ENCODE results near the gene COMP.

COMP gene

GRCh38 chr19:18795540-18795939 lies 4.4 kb upstream of the COMP start:
- H3K9me3 ChIP-seq (ENCODE audit: severe bottlenecking), result no peaks in the 10 kb centered on the region
- peak; percentile 37; the same call in 2 of the 3 replicates for ATAC-seq (ENCODE audit: low read depth)
- H3K4me1 ChIP-seq (ENCODE audit: insufficient read depth, poor library complexity, severe bottlenecking), result no peaks in the 10 kb centered on the region
- H3K4me3 ChIP-seq (ENCODE audit: severe bottlenecking), result no peak overlapping the region
- no peak overlapping the region for H3K27ac ChIP-seq (ENCODE audit: poor library complexity, severe bottlenecking)
- H3K36me3 ChIP-seq (ENCODE audit: low read depth), result no peaks in the 10 kb centered on the region
- peaks cover 20% of the 10 kb centered on the region for H3K27me3 ChIP-seq (ENCODE audit: insufficient read depth, poor library complexity, severe bottlenecking)
- no peak for TF ChIP-seq CTCF (IDR thresholded peaks at IDR 0.05; ENCODE audit: poor library complexity, severe bottlenecking)
- DNase-seq (ENCODE audit: low spot score), result no peak

DNA sequence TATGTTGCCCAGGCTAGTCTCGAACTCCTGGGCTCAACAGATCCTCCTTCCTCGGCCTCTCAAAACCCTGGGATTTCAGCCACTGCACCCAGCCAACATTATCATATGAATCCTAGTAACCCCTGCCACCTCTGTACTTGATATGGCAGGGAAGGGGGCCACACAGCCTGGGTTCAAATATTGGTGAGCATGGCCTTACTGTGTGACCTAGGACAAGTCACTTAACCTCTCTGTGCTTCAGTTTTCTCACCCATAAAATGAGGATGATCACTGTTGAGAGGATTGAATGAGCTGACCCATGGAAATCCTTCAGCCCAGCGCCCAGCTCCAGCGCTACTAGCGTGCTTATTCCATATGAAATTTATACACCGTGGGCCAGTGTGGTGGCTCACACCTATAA lies 3.6 kb upstream of the COMP start:
- Histone ChIP-seq H3K9me3 (ENCODE audit: severe bottlenecking) (no peaks in the 10 kb centered on the region), H3K36me3 (ENCODE audit: low read depth) (no peaks in the 10 kb centered on the region), H3K27me3 (ENCODE audit: insufficient read depth, poor library complexity, severe bottlenecking) (peaks cover 29% of the 10 kb centered on the region), H3K27ac (ENCODE audit: poor library complexity, severe bottlenecking) (no peak overlapping the region), H3K4me3 (ENCODE audit: severe bottlenecking) (no peak overlapping the region), H3K4me1 (ENCODE audit: insufficient read depth, poor library complexity, severe bottlenecking) (no peaks in the 10 kb centered on the region)
- ATAC-seq (ENCODE audit: low read depth), result no peak
- no peak for DNase-seq (ENCODE audit: low spot score)
- no peak for TF ChIP-seq CTCF (IDR thresholded peaks at IDR 0.05; ENCODE audit: poor library complexity, severe bottlenecking)

- peaks cover 36% of the 10 kb centered on the region for H3K27me3 ChIP-seq (ENCODE audit: insufficient read depth, poor library complexity, severe bottlenecking)
- no peak for ATAC-seq (ENCODE audit: low read depth)
- no peak for TF ChIP-seq CTCF (IDR thresholded peaks at IDR 0.05; ENCODE audit: poor library complexity, severe bottlenecking)
These were observed 2.9 kb upstream of the COMP start for GRCh38 chr19:18794029-18794313.

DNA sequence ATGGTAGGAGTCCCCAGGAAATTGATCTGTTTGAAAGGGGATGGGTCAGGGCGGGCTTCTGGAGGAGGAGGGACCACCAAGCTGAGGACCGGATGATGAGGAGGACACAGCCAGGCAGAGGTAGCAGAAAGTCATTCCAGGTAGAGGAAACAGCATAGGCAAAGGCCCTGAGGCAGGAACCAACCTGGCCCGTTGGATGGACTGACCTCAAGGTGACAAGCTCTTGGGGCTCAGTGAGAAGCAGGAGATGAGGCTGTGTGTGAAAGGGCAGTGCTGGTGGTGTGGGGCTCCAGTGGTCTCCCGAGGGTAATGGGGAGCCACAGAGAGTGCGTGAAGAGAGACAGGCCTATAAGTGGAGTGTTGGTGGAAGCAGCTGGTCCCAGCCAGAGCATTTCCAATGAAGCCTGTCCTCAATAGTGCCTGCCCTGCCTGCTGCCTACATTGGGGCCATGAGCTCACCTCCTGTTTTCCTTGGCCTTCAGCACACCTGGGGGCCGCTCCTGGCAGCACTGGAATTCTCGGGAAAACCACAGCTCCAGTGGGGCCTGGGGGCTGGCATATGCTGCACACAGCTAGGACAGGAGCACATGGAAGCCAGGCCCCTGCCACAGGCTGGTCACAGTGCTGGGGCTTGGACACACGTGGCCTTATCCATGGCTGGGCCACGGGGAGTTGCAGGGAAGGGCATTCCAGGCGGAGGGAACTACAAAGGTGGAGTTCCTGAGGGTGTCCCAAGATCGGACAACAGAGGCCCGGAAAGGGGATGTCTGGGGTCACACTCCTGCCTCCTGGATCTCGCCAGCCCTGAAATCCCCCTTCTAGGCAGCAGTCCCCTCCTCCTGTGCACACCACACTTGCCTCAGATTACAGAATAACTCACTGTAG lies 2.3 kb upstream of the COMP start:
- Histone ChIP-seq H3K4me1 (ENCODE audit: insufficient read depth, poor library complexity, severe bottlenecking) (no peaks in the 10 kb centered on the region), H3K27me3 (ENCODE audit: insufficient read depth, poor library complexity, severe bottlenecking) (peaks cover 42% of the 10 kb centered on the region), H3K4me3 (ENCODE audit: severe bottlenecking) (no peak overlapping the region), H3K9me3 (ENCODE audit: severe bottlenecking) (no peaks in the 10 kb centered on the region), H3K27ac (ENCODE audit: poor library complexity, severe bottlenecking) (no peak overlapping the region), H3K36me3 (ENCODE audit: low read depth) (no peaks in the 10 kb centered on the region)
- peak; percentile 28; the same call in 1 of the 3 replicates for ATAC-seq (ENCODE audit: low read depth)
- DNase-seq (ENCODE audit: low spot score), result no peak
- no peak for TF ChIP-seq CTCF (IDR thresholded peaks at IDR 0.05; ENCODE audit: poor library complexity, severe bottlenecking)

More at GRCh38 chr19:18794029-18794313, 2.9 kb upstream of the COMP start:
- Histone ChIP-seq H3K27ac (ENCODE audit: poor library complexity, severe bottlenecking) (no peak overlapping the region), H3K4me1 (ENCODE audit: insufficient read depth, poor library complexity, severe bottlenecking) (no peaks in the 10 kb centered on the region), H3K4me3 (ENCODE audit: severe bottlenecking) (no peak overlapping the region), H3K9me3 (ENCODE audit: severe bottlenecking) (no peaks in the 10 kb centered on the region), H3K36me3 (ENCODE audit: low read depth) (no peaks in the 10 kb centered on the region)
- DNase-seq (ENCODE audit: low spot score), result no peak

DNA sequence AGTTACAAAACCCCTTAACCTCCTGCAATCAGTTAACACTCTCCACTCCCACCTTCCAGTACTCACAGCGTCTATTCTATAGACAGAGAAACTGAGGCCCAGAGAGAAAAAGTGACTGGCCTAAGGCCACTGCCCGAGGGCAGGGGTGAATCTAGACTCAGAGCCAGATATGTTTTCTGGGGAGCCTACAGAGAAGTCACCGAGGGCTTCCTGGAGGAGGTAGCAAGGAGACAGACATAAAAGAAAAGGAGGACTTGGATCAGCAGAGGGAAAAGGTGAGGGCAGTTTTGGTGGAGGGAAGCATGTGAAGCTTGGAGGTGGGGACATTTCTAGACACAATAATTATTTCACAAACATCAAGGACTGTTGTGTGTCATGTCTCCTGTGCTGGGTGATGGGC lies 1.6 kb upstream of the COMP start:
- Histone ChIP-seq H3K36me3 (ENCODE audit: low read depth) (no peaks in the 10 kb centered on the region), H3K4me3 (ENCODE audit: severe bottlenecking) (no peak overlapping the region), H3K4me1 (ENCODE audit: insufficient read depth, poor library complexity, severe bottlenecking) (no peaks in the 10 kb centered on the region), H3K27me3 (ENCODE audit: insufficient read depth, poor library complexity, severe bottlenecking) (peaks cover 49% of the 10 kb centered on the region), H3K27ac (ENCODE audit: poor library complexity, severe bottlenecking) (no peak overlapping the region), H3K9me3 (ENCODE audit: severe bottlenecking) (no peaks in the 10 kb centered on the region)
- no peak for DNase-seq (ENCODE audit: low spot score)
- TF ChIP-seq CTCF (IDR thresholded peaks at IDR 0.05; ENCODE audit: poor library complexity, severe bottlenecking), result no peak
- no peak for ATAC-seq (ENCODE audit: low read depth)
